HG03103 (cell line): Measurements from ENCODE around the gene GOLGA2.

Source experiments
- ATAC-seq: cut with Tn5 transposase; IDR thresholded peaks from one replicate; pipeline ENCODE4 v1.9.1; 2021; ENCODE audit warnings: low read depth; ENCODE audit not compliant: unreplicated experiment

GOLGA2 gene

GRCh38 chr9:128257907-128258306 is 17.9 kb downstream of the GOLGA2 start:
- ATAC-seq: no peak

- no peak for ATAC-seq
Observed at GRCh38 chr9:128257086-128257825, 18.6 kb downstream of the GOLGA2 start.

GRCh38 chr9:128254855-128255759 is 20.7 kb downstream of the GOLGA2 start:
- ATAC-seq: no peak

- no peak for ATAC-seq
Observed at GRCh38 chr9:128254362-128254761, 21.4 kb downstream of the GOLGA2 start.

GRCh38 chr9:128253991-128254346 is 21.8 kb downstream of the GOLGA2 start:
- ATAC-seq: no peak

GRCh38 chr9:128253140-128253990 is 22.4 kb downstream of the GOLGA2 start:
- ATAC-seq: no peak

- ATAC-seq: no peak
Observed at GRCh38 chr9:128252317-128253139, 23.3 kb downstream of the GOLGA2 start.

- no peak for ATAC-seq
Observed at GRCh38 chr9:128251732-128252100, 24.1 kb downstream of the GOLGA2 start.

GRCh38 chr9:128250839-128251731 is 24.7 kb downstream of the GOLGA2 start:
- ATAC-seq: no peak

- ATAC-seq: peak; percentile 88
Observed at GRCh38 chr9:128249908-128250838, 25.6 kb downstream of the GOLGA2 start.

GRCh38 chr9:128249558-128249907 is 26.3 kb downstream of the GOLGA2 start:
- no peak for ATAC-seq

GRCh38 chr9:128247226-128247803 is 28.5 kb downstream of the GOLGA2 start:
- ATAC-seq: no peak

GRCh38 chr9:128246471-128246870 is 29.3 kb downstream of the GOLGA2 start:
- no peak for ATAC-seq

- no peak for ATAC-seq
Observed at GRCh38 chr9:128245421-128246151, 30.2 kb downstream of the GOLGA2 start.

- ATAC-seq: no peak
Observed at GRCh38 chr9:128244837-128245231, 31.0 kb downstream of the GOLGA2 start.

- ATAC-seq: no peak
Observed at GRCh38 chr9:128244091-128244836, 31.5 kb downstream of the GOLGA2 start.
